ENCODE measurements around the gene NOXRED1. TPM values are rescaled to one million over a fixed set of nuclear protein-coding genes. Genes with fewer than 3 reads are reported as not detected.

Gene NOXRED1
- total RNA-seq, 1 experiment from 2014 or later = 0.20 TPM

DNA sequence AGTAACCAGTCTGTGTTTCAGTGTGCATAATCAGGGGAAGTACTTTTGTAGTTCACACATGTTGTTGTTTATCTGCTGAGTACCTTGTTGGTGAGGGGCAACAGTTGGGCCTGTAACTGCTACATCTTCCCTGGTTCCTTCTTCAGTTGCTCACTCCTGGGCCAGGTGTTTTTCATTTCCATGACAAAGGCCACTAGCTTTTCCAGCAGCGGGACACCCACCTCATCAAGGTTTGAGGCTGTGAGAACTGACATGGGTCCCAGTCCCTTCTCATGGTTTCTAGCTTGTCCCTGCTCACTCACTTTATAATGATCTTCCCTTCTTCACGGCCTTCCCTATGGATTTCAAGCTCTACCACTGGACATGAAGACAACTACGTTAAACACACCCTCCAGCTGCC lies 1.5 kb upstream of the NOXRED1 start:
- TF ChIP-seq JAZF1 (CRISPR knock-in tag; IDR thresholded peaks at IDR 0.05) = no peak
- TF ChIP-seq, protein P1, sequence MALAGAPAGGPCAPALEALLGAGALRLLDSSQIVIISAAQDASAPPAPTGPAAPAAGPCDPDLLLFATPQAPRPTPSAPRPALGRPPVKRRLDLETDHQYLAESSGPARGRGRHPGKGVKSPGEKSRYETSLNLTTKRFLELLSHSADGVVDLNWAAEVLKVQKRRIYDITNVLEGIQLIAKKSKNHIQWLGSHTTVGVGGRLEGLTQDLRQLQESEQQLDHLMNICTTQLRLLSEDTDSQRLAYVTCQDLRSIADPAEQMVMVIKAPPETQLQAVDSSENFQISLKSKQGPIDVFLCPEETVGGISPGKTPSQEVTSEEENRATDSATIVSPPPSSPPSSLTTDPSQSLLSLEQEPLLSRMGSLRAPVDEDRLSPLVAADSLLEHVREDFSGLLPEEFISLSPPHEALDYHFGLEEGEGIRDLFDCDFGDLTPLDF (CRISPR knock-in tag; IDR thresholded peaks at IDR 0.05) = no peak
- no peak for TF ChIP-seq RELA (CRISPR knock-in tag; IDR thresholded peaks at IDR 0.05; ENCODE audit: borderline replicate concordance)
- TF ChIP-seq HMGA2 (CRISPR knock-in tag; IDR thresholded peaks at IDR 0.05) = no peak
- TF ChIP-seq, protein P2, sequence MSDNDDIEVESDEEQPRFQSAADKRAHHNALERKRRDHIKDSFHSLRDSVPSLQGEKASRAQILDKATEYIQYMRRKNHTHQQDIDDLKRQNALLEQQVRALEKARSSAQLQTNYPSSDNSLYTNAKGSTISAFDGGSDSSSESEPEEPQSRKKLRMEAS (CRISPR knock-in tag; IDR thresholded peaks at IDR 0.05) = no peak
- TF ChIP-seq, protein P3, sequence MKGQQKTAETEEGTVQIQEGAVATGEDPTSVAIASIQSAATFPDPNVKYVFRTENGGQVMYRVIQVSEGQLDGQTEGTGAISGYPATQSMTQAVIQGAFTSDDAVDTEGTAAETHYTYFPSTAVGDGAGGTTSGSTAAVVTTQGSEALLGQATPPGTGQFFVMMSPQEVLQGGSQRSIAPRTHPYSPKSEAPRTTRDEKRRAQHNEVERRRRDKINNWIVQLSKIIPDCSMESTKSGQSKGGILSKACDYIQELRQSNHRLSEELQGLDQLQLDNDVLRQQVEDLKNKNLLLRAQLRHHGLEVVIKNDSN (CRISPR knock-in tag; IDR thresholded peaks at IDR 0.05) = no peak
- TF ChIP-seq FOXJ3 (CRISPR knock-in tag; IDR thresholded peaks at IDR 0.05; ENCODE audit: borderline replicate concordance) = no peak
- TF ChIP-seq ZNF138 (CRISPR knock-in tag; conservative IDR thresholded peaks at IDR 0.05) = no peak
- TF ChIP-seq, protein P4, sequence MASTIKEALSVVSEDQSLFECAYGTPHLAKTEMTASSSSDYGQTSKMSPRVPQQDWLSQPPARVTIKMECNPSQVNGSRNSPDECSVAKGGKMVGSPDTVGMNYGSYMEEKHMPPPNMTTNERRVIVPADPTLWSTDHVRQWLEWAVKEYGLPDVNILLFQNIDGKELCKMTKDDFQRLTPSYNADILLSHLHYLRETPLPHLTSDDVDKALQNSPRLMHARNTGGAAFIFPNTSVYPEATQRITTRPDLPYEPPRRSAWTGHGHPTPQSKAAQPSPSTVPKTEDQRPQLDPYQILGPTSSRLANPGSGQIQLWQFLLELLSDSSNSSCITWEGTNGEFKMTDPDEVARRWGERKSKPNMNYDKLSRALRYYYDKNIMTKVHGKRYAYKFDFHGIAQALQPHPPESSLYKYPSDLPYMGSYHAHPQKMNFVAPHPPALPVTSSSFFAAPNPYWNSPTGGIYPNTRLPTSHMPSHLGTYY (CRISPR knock-in tag; IDR thresholded peaks at IDR 0.05) = no peak
- no peak for TF ChIP-seq JUN (CRISPR knock-in tag; IDR thresholded peaks at IDR 0.05)
- TF ChIP-seq EMX1 (CRISPR knock-in tag; IDR thresholded peaks at IDR 0.05) = no peak
- TF ChIP-seq NR1H2 (CRISPR knock-in tag; IDR thresholded peaks at IDR 0.05) = no peak
- no peak for TF ChIP-seq MYBL2 (CRISPR knock-in tag; IDR thresholded peaks at IDR 0.05)
- TF ChIP-seq, protein P5, sequence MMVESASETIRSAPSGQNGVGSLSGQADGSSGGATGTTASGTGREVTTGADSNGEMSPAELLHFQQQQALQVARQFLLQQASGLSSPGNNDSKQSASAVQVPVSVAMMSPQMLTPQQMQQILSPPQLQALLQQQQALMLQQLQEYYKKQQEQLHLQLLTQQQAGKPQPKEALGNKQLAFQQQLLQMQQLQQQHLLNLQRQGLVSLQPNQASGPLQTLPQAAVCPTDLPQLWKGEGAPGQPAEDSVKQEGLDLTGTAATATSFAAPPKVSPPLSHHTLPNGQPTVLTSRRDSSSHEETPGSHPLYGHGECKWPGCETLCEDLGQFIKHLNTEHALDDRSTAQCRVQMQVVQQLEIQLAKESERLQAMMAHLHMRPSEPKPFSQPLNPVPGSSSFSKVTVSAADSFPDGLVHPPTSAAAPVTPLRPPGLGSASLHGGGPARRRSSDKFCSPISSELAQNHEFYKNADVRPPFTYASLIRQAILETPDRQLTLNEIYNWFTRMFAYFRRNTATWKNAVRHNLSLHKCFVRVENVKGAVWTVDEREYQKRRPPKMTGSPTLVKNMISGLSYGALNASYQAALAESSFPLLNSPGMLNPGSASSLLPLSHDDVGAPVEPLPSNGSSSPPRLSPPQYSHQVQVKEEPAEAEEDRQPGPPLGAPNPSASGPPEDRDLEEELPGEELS (CRISPR knock-in tag; IDR thresholded peaks at IDR 0.05) = no peak
- TF ChIP-seq GABPB1 (CRISPR knock-in tag; IDR thresholded peaks at IDR 0.05) = no peak
- no peak for TF ChIP-seq PRRX2 (CRISPR knock-in tag; IDR thresholded peaks at IDR 0.05)
- TF ChIP-seq, protein P6, sequence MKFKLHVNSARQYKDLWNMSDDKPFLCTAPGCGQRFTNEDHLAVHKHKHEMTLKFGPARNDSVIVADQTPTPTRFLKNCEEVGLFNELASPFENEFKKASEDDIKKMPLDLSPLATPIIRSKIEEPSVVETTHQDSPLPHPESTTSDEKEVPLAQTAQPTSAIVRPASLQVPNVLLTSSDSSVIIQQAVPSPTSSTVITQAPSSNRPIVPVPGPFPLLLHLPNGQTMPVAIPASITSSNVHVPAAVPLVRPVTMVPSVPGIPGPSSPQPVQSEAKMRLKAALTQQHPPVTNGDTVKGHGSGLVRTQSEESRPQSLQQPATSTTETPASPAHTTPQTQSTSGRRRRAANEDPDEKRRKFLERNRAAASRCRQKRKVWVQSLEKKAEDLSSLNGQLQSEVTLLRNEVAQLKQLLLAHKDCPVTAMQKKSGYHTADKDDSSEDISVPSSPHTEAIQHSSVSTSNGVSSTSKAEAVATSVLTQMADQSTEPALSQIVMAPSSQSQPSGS (CRISPR knock-in tag; IDR thresholded peaks at IDR 0.05; ENCODE audit: borderline replicate concordance, low read depth) = no peak
- TF ChIP-seq, protein P7, sequence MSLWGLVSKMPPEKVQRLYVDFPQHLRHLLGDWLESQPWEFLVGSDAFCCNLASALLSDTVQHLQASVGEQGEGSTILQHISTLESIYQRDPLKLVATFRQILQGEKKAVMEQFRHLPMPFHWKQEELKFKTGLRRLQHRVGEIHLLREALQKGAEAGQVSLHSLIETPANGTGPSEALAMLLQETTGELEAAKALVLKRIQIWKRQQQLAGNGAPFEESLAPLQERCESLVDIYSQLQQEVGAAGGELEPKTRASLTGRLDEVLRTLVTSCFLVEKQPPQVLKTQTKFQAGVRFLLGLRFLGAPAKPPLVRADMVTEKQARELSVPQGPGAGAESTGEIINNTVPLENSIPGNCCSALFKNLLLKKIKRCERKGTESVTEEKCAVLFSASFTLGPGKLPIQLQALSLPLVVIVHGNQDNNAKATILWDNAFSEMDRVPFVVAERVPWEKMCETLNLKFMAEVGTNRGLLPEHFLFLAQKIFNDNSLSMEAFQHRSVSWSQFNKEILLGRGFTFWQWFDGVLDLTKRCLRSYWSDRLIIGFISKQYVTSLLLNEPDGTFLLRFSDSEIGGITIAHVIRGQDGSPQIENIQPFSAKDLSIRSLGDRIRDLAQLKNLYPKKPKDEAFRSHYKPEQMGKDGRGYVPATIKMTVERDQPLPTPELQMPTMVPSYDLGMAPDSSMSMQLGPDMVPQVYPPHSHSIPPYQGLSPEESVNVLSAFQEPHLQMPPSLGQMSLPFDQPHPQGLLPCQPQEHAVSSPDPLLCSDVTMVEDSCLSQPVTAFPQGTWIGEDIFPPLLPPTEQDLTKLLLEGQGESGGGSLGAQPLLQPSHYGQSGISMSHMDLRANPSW (CRISPR knock-in tag; conservative IDR thresholded peaks at IDR 0.05; ENCODE audit: low read depth) = no peak
- CTCF ChIA-PET = interaction anchor here (0.6 to 1.4 kb wide), 4 partner anchors 10 to 464 kb away, joined by 3 to 6 read pairs (median 4); partner anchors contain the start of genes GSTZ1 and POMT2
- peak; percentile 90 for ATAC-seq
- H3K4me3 Mint-ChIP-seq = peak overlapping the region; percentile 2; the same call in 1 of the 2 replicates
- H3K36me3 Mint-ChIP-seq = peaks cover 64% of the 10 kb centered on the region
- peaks cover 5% of the 10 kb centered on the region for H3K9me3 Mint-ChIP-seq
- peaks cover 13% of the 10 kb centered on the region for H3K4me1 Mint-ChIP-seq
- peak overlapping the region; percentile 71 for H3K27ac Mint-ChIP-seq
- no peaks in the 10 kb centered on the region for H3K27me3 Mint-ChIP-seq (ENCODE audit: low read depth)
- POLR2A ChIA-PET = interaction anchor here (0.6 kb wide), 1 partner anchor 13 kb away, joined by 9 read pairs; no protein-coding TSS in a partner anchor
- DNase-seq (ENCODE audit: low spot score) = peak; percentile 26
